ENCODE data around the gene CNKSR1. TPM values are rescaled to one million over a fixed set of nuclear protein-coding genes. Genes with fewer than 3 reads are reported as not detected.

Gene CNKSR1
- total RNA-seq, 2 experiments from 2014 or later = 2.3 to 3.6 TPM

GRCh38 chr1:26132128-26132833 is 45.0 kb upstream of the CNKSR1 start:
- CTCF ChIA-PET = interaction anchor here (7.7 kb wide), 1 partner anchor 13 kb away, joined by 41 read pairs; no protein-coding TSS in a partner anchor
- no peaks in the 10 kb centered on the region for H3K9me3 Mint-ChIP-seq
- Histone ChIP-seq H3K36me3 (ENCODE audit: insufficient read depth, low read length) (no peaks in the 10 kb centered on the region), H3K27ac (ENCODE audit: low read depth in 1 of 2, low read length in 2 of 2) (no peak overlapping the region), H3K27me3 (ENCODE audit: control insufficient read depth in 1 of 2, insufficient read depth in 2 of 2, low read length in 2 of 2) (no peaks in the 10 kb centered on the region), H3K9me3 (ENCODE audit: control insufficient read depth in 1 of 2, insufficient read depth in 1 of 2, low read length in 2 of 2) (no peaks in the 10 kb centered on the region), H3K4me1 (ENCODE audit: insufficient read depth, low read length) (peaks cover 10% of the 10 kb centered on the region), H3K4me3 (ENCODE audit: low read length) (no peak overlapping the region)
- no peaks in the 10 kb centered on the region for H3K36me3 Mint-ChIP-seq (ENCODE audit: low read depth)
- DNase-seq = no peak
- no peak overlapping the region for H3K27ac Mint-ChIP-seq
- POLR2A ChIA-PET = interaction anchor here (0.7 kb wide), 1 partner anchor 151 kb away, joined by 3 read pairs; no protein-coding TSS in a partner anchor
- TF ChIP-seq, protein P1, sequence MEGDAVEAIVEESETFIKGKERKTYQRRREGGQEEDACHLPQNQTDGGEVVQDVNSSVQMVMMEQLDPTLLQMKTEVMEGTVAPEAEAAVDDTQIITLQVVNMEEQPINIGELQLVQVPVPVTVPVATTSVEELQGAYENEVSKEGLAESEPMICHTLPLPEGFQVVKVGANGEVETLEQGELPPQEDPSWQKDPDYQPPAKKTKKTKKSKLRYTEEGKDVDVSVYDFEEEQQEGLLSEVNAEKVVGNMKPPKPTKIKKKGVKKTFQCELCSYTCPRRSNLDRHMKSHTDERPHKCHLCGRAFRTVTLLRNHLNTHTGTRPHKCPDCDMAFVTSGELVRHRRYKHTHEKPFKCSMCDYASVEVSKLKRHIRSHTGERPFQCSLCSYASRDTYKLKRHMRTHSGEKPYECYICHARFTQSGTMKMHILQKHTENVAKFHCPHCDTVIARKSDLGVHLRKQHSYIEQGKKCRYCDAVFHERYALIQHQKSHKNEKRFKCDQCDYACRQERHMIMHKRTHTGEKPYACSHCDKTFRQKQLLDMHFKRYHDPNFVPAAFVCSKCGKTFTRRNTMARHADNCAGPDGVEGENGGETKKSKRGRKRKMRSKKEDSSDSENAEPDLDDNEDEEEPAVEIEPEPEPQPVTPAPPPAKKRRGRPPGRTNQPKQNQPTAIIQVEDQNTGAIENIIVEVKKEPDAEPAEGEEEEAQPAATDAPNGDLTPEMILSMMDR (IDR thresholded peaks at IDR 0.05) = no peak
- no peak for ATAC-seq (ENCODE audit: poor library complexity)
- intact Hi-C loops (cut with DNase I, micrococcal nuclease) = no loop called here
- H3K4me1 Mint-ChIP-seq (ENCODE audit: low read depth) = peaks cover 16% of the 10 kb centered on the region
- H3K27me3 Mint-ChIP-seq = no peaks in the 10 kb centered on the region
- H3K4me3 Mint-ChIP-seq = no peak overlapping the region

GRCh38 chr1:26132834-26133167 is 44.5 kb upstream of the CNKSR1 start:
- H3K27me3 Mint-ChIP-seq = no peaks in the 10 kb centered on the region
- H3K36me3 Mint-ChIP-seq (ENCODE audit: low read depth) = no peaks in the 10 kb centered on the region
- ChIA-PET CTCF (no interaction called here), POLR2A (no interaction called here)
- Histone ChIP-seq H3K4me1 (ENCODE audit: insufficient read depth, low read length) (peaks cover 4% of the 10 kb centered on the region), H3K36me3 (ENCODE audit: insufficient read depth, low read length) (no peaks in the 10 kb centered on the region), H3K27ac (ENCODE audit: low read depth in 1 of 2, low read length in 2 of 2) (no peak overlapping the region), H3K27me3 (ENCODE audit: control insufficient read depth in 1 of 2, insufficient read depth in 2 of 2, low read length in 2 of 2) (no peaks in the 10 kb centered on the region), H3K9me3 (ENCODE audit: control insufficient read depth in 1 of 2, insufficient read depth in 1 of 2, low read length in 2 of 2) (no peaks in the 10 kb centered on the region), H3K4me3 (ENCODE audit: low read length) (no peak overlapping the region)
- DNase-seq (no peak), ATAC-seq (ENCODE audit: poor library complexity) (no peak)
- no peaks in the 10 kb centered on the region for H3K9me3 Mint-ChIP-seq
- TF ChIP-seq, protein P1 (IDR thresholded peaks at IDR 0.05) = no peak
- no peak overlapping the region for H3K4me3 Mint-ChIP-seq
- H3K27ac Mint-ChIP-seq = no peak overlapping the region
- H3K4me1 Mint-ChIP-seq (ENCODE audit: low read depth) = peaks cover 11% of the 10 kb centered on the region
- intact Hi-C loops (cut with DNase I, micrococcal nuclease) = no loop called here

GRCh38 chr1:26134466-26134865 is 42.8 kb upstream of the CNKSR1 start:
- H3K27ac ChIP-seq (ENCODE audit: low read depth in 1 of 2, low read length in 2 of 2) = no peak overlapping the region
- Mint-ChIP-seq H3K27me3 (no peaks in the 10 kb centered on the region), H3K27ac (no peak overlapping the region), H3K4me1 (ENCODE audit: low read depth) (peaks cover 9% of the 10 kb centered on the region), H3K4me3 (no peak overlapping the region), H3K9me3 (no peaks in the 10 kb centered on the region), H3K36me3 (ENCODE audit: low read depth) (no peaks in the 10 kb centered on the region)
- intact Hi-C loops (cut with DNase I, micrococcal nuclease) = no loop called here
- no peak for DNase-seq
- H3K27me3 ChIP-seq (ENCODE audit: control insufficient read depth in 1 of 2, insufficient read depth in 2 of 2, low read length in 2 of 2) = no peaks in the 10 kb centered on the region
- no peaks in the 10 kb centered on the region for H3K9me3 ChIP-seq (ENCODE audit: control insufficient read depth in 1 of 2, insufficient read depth in 1 of 2, low read length in 2 of 2)
- POLR2A ChIA-PET = no interaction called here
- CTCF ChIA-PET = no interaction called here
- peaks cover 3% of the 10 kb centered on the region for H3K4me1 ChIP-seq (ENCODE audit: insufficient read depth, low read length)
- ATAC-seq (ENCODE audit: poor library complexity) = no peak
- TF ChIP-seq, protein P1 (IDR thresholded peaks at IDR 0.05) = no peak
- H3K4me3 ChIP-seq (ENCODE audit: low read length) = no peak overlapping the region
- H3K36me3 ChIP-seq (ENCODE audit: insufficient read depth, low read length) = no peaks in the 10 kb centered on the region
